Activated naive CD4-positive, alpha-beta T cell treated with anti-CD3 and anti-CD28 coated beads, Interleukin-2, amount 10 ng/mL, durations not matched to agents 7 days and 5 days (primary cell): ENCODE results near the gene GRK5.

Experiments
- CTCF ChIA-PET: fragments of 350-600 bp; sonication (Branson Sonifier 250); formaldehyde crosslinking; loops from one replicate; lab custom pipeline; 2021; ENCODE audit warnings: antibody characterized with exemption; lab: Charles Lee
- DNase-seq: peaks from one replicate; pipeline ENCODE4 v3.0.0-alpha.2; 2020
- H3K27ac Mint-ChIP-seq: one replicate; pipeline ENCODE4 v1.8.0; 2021; ENCODE audit warnings: mild to moderate bottlenecking, moderate library complexity, mixed read lengths
- H3K27me3 Mint-ChIP-seq: one replicate; pipeline ENCODE4 v1.8.0; 2021; ENCODE audit warnings: mild to moderate bottlenecking, mixed read lengths
- H3K36me3 Mint-ChIP-seq: one replicate; pipeline ENCODE4 v1.8.0; 2021; ENCODE audit warnings: mixed read lengths
- H3K4me1 Mint-ChIP-seq: one replicate; pipeline ENCODE4 v1.8.0; 2021; ENCODE audit warnings: mixed read lengths
- H3K4me3 Mint-ChIP-seq: one replicate; pipeline ENCODE4 v1.8.0; 2021; ENCODE audit warnings: mild to moderate bottlenecking, moderate library complexity, mixed read lengths
- H3K9me3 Mint-ChIP-seq: one replicate; pipeline ENCODE4 v1.8.0; 2021; ENCODE audit warnings: mixed read lengths

Gene GRK5

GRCh38 chr10:119379466-119380071, 172.2 kb downstream of the GRK5 start:
- no peaks in the 10 kb centered on the region for H3K27me3 Mint-ChIP-seq
- DNase-seq = no peak
- H3K36me3 Mint-ChIP-seq = peaks cover 37% of the 10 kb centered on the region
- H3K27ac Mint-ChIP-seq = no peak overlapping the region
- CTCF ChIA-PET = no interaction called here
- H3K9me3 Mint-ChIP-seq = no peaks in the 10 kb centered on the region
- peaks cover 21% of the 10 kb centered on the region for H3K4me1 Mint-ChIP-seq
- no peak overlapping the region for H3K4me3 Mint-ChIP-seq

GRCh38 chr10:119383174-119383856, 175.9 kb downstream of the GRK5 start:
- Mint-ChIP-seq H3K4me3 (no peak overlapping the region), H3K9me3 (no peaks in the 10 kb centered on the region), H3K36me3 (peaks cover 46% of the 10 kb centered on the region), H3K27me3 (no peaks in the 10 kb centered on the region), H3K27ac (peak overlapping the region; percentile 50), H3K4me1 (peaks cover 21% of the 10 kb centered on the region)
- CTCF ChIA-PET = interaction anchor here (0.7 to 1.0 kb wide), 2 partner anchors 9 to 60 kb away, joined by 3 read pairs; no protein-coding TSS in a partner anchor
- no peak for DNase-seq

GRCh38 chr10:119384127-119384526, 176.8 kb downstream of the GRK5 start:
- Mint-ChIP-seq H3K4me1 (peaks cover 21% of the 10 kb centered on the region), H3K9me3 (no peaks in the 10 kb centered on the region), H3K27ac (peak overlapping the region; percentile 70), H3K4me3 (no peak overlapping the region), H3K36me3 (peaks cover 49% of the 10 kb centered on the region), H3K27me3 (no peaks in the 10 kb centered on the region)
- DNase-seq = no peak
- CTCF ChIA-PET = interaction anchor here (0.7 to 1.0 kb wide), 2 partner anchors 9 to 59 kb away, joined by 3 read pairs; no protein-coding TSS in a partner anchor

- H3K9me3 Mint-ChIP-seq = no peaks in the 10 kb centered on the region
- no peaks in the 10 kb centered on the region for H3K27me3 Mint-ChIP-seq
- H3K27ac Mint-ChIP-seq = no peak overlapping the region
- H3K36me3 Mint-ChIP-seq = peaks cover 39% of the 10 kb centered on the region
- DNase-seq = no peak
- CTCF ChIA-PET = no interaction called here
- H3K4me3 Mint-ChIP-seq = no peak overlapping the region
- H3K4me1 Mint-ChIP-seq = peaks cover 23% of the 10 kb centered on the region
Measured at GRCh38 chr10:119386666-119387065, 179.3 kb downstream of the GRK5 start.

GRCh38 chr10:119388849-119389345, 181.5 kb downstream of the GRK5 start:
- Mint-ChIP-seq H3K4me1 (peaks cover 11% of the 10 kb centered on the region), H3K4me3 (no peak overlapping the region), H3K9me3 (no peaks in the 10 kb centered on the region), H3K27ac (no peak overlapping the region), H3K27me3 (no peaks in the 10 kb centered on the region), H3K36me3 (peaks cover 23% of the 10 kb centered on the region)
- CTCF ChIA-PET = no interaction called here
- DNase-seq = no peak

- H3K36me3 Mint-ChIP-seq = peaks cover 10% of the 10 kb centered on the region
- no peaks in the 10 kb centered on the region for H3K9me3 Mint-ChIP-seq
- no peaks in the 10 kb centered on the region for H3K27me3 Mint-ChIP-seq
- no peak for DNase-seq
- CTCF ChIA-PET = no interaction called here
- peaks cover 6% of the 10 kb centered on the region for H3K4me1 Mint-ChIP-seq
- H3K27ac Mint-ChIP-seq = no peak overlapping the region
- no peak overlapping the region for H3K4me3 Mint-ChIP-seq
Measured at GRCh38 chr10:119391440-119392251, 184.3 kb downstream of the GRK5 start.

- Mint-ChIP-seq H3K36me3 (peaks cover 14% of the 10 kb centered on the region), H3K4me3 (no peak overlapping the region), H3K4me1 (peaks cover 6% of the 10 kb centered on the region), H3K27ac (no peak overlapping the region), H3K9me3 (no peaks in the 10 kb centered on the region), H3K27me3 (no peaks in the 10 kb centered on the region)
- CTCF ChIA-PET = interaction anchor here (0.6 to 0.9 kb wide), 2 partner anchors 9 to 511 kb away, joined by 3 read pairs; no protein-coding TSS in a partner anchor
- DNase-seq = no peak
Measured at GRCh38 chr10:119393019-119393418, 185.6 kb downstream of the GRK5 start.

- Mint-ChIP-seq H3K27ac (no peak overlapping the region), H3K4me1 (peaks cover 6% of the 10 kb centered on the region), H3K9me3 (no peaks in the 10 kb centered on the region), H3K27me3 (no peaks in the 10 kb centered on the region), H3K36me3 (peaks cover 14% of the 10 kb centered on the region), H3K4me3 (no peak overlapping the region)
- DNase-seq = no peak
- CTCF ChIA-PET = interaction anchor here (0.6 kb wide), 1 partner anchor 511 kb away, joined by 3 read pairs; no protein-coding TSS in a partner anchor
Measured at GRCh38 chr10:119393421-119393820, 186.1 kb downstream of the GRK5 start.

GRCh38 chr10:119393845-119394244, 186.5 kb downstream of the GRK5 start:
- Mint-ChIP-seq H3K27ac (no peak overlapping the region), H3K4me1 (peaks cover 6% of the 10 kb centered on the region), H3K9me3 (no peaks in the 10 kb centered on the region), H3K27me3 (no peaks in the 10 kb centered on the region), H3K36me3 (peaks cover 12% of the 10 kb centered on the region), H3K4me3 (no peak overlapping the region)
- CTCF ChIA-PET = interaction anchor here (0.6 kb wide), 1 partner anchor 512 kb away, joined by 3 read pairs; no protein-coding TSS in a partner anchor
- no peak for DNase-seq

GRCh38 chr10:119394657-119395279, 187.4 kb downstream of the GRK5 start:
- DNase-seq = no peak
- CTCF ChIA-PET = interaction anchor here (2.0 kb wide), 1 partner anchor 196 kb away, joined by 5 read pairs; no protein-coding TSS in a partner anchor
- H3K4me3 Mint-ChIP-seq = no peak overlapping the region
- no peak overlapping the region for H3K27ac Mint-ChIP-seq
- H3K9me3 Mint-ChIP-seq = no peaks in the 10 kb centered on the region
- H3K27me3 Mint-ChIP-seq = no peaks in the 10 kb centered on the region
- H3K4me1 Mint-ChIP-seq = peaks cover 4% of the 10 kb centered on the region
- peaks cover 16% of the 10 kb centered on the region for H3K36me3 Mint-ChIP-seq

GRCh38 chr10:119395280-119396007, 188.1 kb downstream of the GRK5 start:
- CTCF ChIA-PET = interaction anchor here (0.7 to 2.0 kb wide), 2 partner anchors 12 to 196 kb away, joined by 3 to 5 read pairs; no protein-coding TSS in a partner anchor
- H3K36me3 Mint-ChIP-seq = peaks cover 15% of the 10 kb centered on the region
- no peaks in the 10 kb centered on the region for H3K27me3 Mint-ChIP-seq
- no peaks in the 10 kb centered on the region for H3K4me1 Mint-ChIP-seq
- DNase-seq = no peak
- no peak overlapping the region for H3K27ac Mint-ChIP-seq
- H3K9me3 Mint-ChIP-seq = no peaks in the 10 kb centered on the region
- no peak overlapping the region for H3K4me3 Mint-ChIP-seq

- Mint-ChIP-seq H3K36me3 (peaks cover 15% of the 10 kb centered on the region), H3K4me1 (no peaks in the 10 kb centered on the region), H3K27ac (peak overlapping the region; percentile 55), H3K27me3 (no peaks in the 10 kb centered on the region), H3K4me3 (no peak overlapping the region), H3K9me3 (no peaks in the 10 kb centered on the region)
- DNase-seq = no peak
- CTCF ChIA-PET = interaction anchor here (0.7 to 2.0 kb wide), 2 partner anchors 11 to 197 kb away, joined by 3 to 5 read pairs; no protein-coding TSS in a partner anchor
Measured at GRCh38 chr10:119396008-119396708, 188.8 kb downstream of the GRK5 start.
